ENCODE data around the gene HRG.

Gene HRG

GRCh38 chr3:186665625-186666188, at the start of gene HRG:
HRG (plus strand) TSS chr3:186666014; CDS start chr3:186666032, 18 bp downstream.
- TF ChIP-seq Cebpa-rat (IDR thresholded peaks at IDR 0.05), result no peak
- H3K9me3 ChIP-seq (replicated peaks in 1 of 11), result no peaks in the 10 kb centered on the region
- H3K27me3 ChIP-seq, result no peaks in the 10 kb centered on the region
- no peaks in the 10 kb centered on the region for H3K36me3 ChIP-seq
- no peak within 1 kb of the TSS for H3K4me2 ChIP-seq
- no peaks in the 10 kb centered on the region for H3K4me1 ChIP-seq
- H3K9ac ChIP-seq, result no peak within 1 kb of the TSS
- no peaks in the 10 kb centered on the region for H4K20me1 ChIP-seq
- no peak within 1 kb of the TSS for H3K27ac ChIP-seq
- H3K4me3 ChIP-seq, result no peak within 1 kb of the TSS

GRCh38 chr3:186616299-186616617, 49.6 kb upstream of the HRG start:
- no peak overlapping the region for H3K4me2 ChIP-seq

GRCh38 chr3:186617036-186617946, 48.5 kb upstream of the HRG start:
- Histone ChIP-seq H3K36me3 (no peaks in the 10 kb centered on the region), H3K9me3 (replicated peaks in 1 of 11) (no peaks in the 10 kb centered on the region), H3K4me2 (peak overlapping the region in 9 of 11 experiments; percentile 19 to 73 (median 40); a peak in 16 of 22 replicates), H3K4me3 (no peak overlapping the region), H4K20me1 (no peaks in the 10 kb centered on the region), H3K27me3 (peaks cover 0 to 7% (median 0%) of the 10 kb centered on the region in 11 experiments; a peak in 3 of 22 replicates), H3K4me1 (peaks cover 5 to 19% (median 13%) of the 10 kb centered on the region in 10 experiments; a peak in 18 of 20 replicates), H3K9ac (peak overlapping the region in 1 of 11 experiments; percentile 27; a peak in 2 of 22 replicates), H3K27ac (no peak overlapping the region)
- TF ChIP-seq Cebpa-rat (IDR thresholded peaks at IDR 0.05), result no peak

More at GRCh38 chr3:186616299-186616617, 49.6 kb upstream of the HRG start:
- no peak for TF ChIP-seq Cebpa-rat (IDR thresholded peaks at IDR 0.05)
- H3K27ac ChIP-seq, result no peak overlapping the region
- H3K4me1 ChIP-seq, result peaks cover 5 to 19% (median 13%) of the 10 kb centered on the region in 10 experiments; a peak in 18 of 20 replicates
- no peak overlapping the region for H3K9ac ChIP-seq
- no peaks in the 10 kb centered on the region for H3K36me3 ChIP-seq
- H4K20me1 ChIP-seq, result no peaks in the 10 kb centered on the region
- no peak overlapping the region for H3K4me3 ChIP-seq
- H3K27me3 ChIP-seq, result peaks cover 0 to 7% (median 0%) of the 10 kb centered on the region in 11 experiments; a peak in 3 of 22 replicates
- H3K9me3 ChIP-seq (replicated peaks in 1 of 11), result no peaks in the 10 kb centered on the region

GRCh38 chr3:186618318-186618938, 47.4 kb upstream of the HRG start:
- no peak for TF ChIP-seq Cebpa-rat (IDR thresholded peaks at IDR 0.05)
- H3K27ac ChIP-seq, result no peak overlapping the region
- H3K4me3 ChIP-seq, result no peak overlapping the region
- H3K4me2 ChIP-seq, result no peak overlapping the region
- H3K9me3 ChIP-seq (replicated peaks in 1 of 11), result no peaks in the 10 kb centered on the region
- H4K20me1 ChIP-seq, result no peaks in the 10 kb centered on the region
- H3K27me3 ChIP-seq, result peaks cover 0 to 7% (median 0%) of the 10 kb centered on the region in 11 experiments; a peak in 3 of 22 replicates
- H3K36me3 ChIP-seq, result no peaks in the 10 kb centered on the region
- no peak overlapping the region for H3K9ac ChIP-seq
- H3K4me1 ChIP-seq, result peaks cover 5 to 19% (median 13%) of the 10 kb centered on the region in 10 experiments; a peak in 18 of 20 replicates

GRCh38 chr3:186619787-186620212, 46.0 kb upstream of the HRG start:
- no peak overlapping the region for H3K4me3 ChIP-seq
- H3K4me1 ChIP-seq, result peaks cover 0 to 9% (median 5%) of the 10 kb centered on the region in 10 experiments; a peak in 11 of 20 replicates
- no peaks in the 10 kb centered on the region for H4K20me1 ChIP-seq
- no peak for TF ChIP-seq Cebpa-rat (IDR thresholded peaks at IDR 0.05)
- no peak overlapping the region for H3K4me2 ChIP-seq
- H3K9ac ChIP-seq, result no peak overlapping the region
- H3K9me3 ChIP-seq (replicated peaks in 1 of 11), result no peaks in the 10 kb centered on the region
- H3K27ac ChIP-seq, result no peak overlapping the region
- H3K36me3 ChIP-seq, result no peaks in the 10 kb centered on the region
- H3K27me3 ChIP-seq, result no peaks in the 10 kb centered on the region

- H3K4me2 ChIP-seq, result no peak overlapping the region
- H3K9ac ChIP-seq, result no peak overlapping the region
- TF ChIP-seq Cebpa-rat (IDR thresholded peaks at IDR 0.05), result no peak
- peaks cover 0 to 9% (median 5%) of the 10 kb centered on the region in 10 experiments; a peak in 9 of 20 replicates for H3K4me1 ChIP-seq
- H3K9me3 ChIP-seq (replicated peaks in 1 of 11), result no peaks in the 10 kb centered on the region
- H3K27ac ChIP-seq, result no peak overlapping the region
- no peaks in the 10 kb centered on the region for H3K36me3 ChIP-seq
- H3K4me3 ChIP-seq, result no peak overlapping the region
- H3K27me3 ChIP-seq, result no peaks in the 10 kb centered on the region
- no peaks in the 10 kb centered on the region for H4K20me1 ChIP-seq
Measured at GRCh38 chr3:186620213-186621092, 45.4 kb upstream of the HRG start.

GRCh38 chr3:186621894-186622650, 43.7 kb upstream of the HRG start:
- TF ChIP-seq Cebpa-rat (IDR thresholded peaks at IDR 0.05), result no peak
- H3K4me1 ChIP-seq, result peaks cover 0 to 3% (median 0%) of the 10 kb centered on the region in 10 experiments; a peak in 4 of 20 replicates
- no peak overlapping the region for H3K4me3 ChIP-seq
- H3K4me2 ChIP-seq, result no peak overlapping the region
- no peaks in the 10 kb centered on the region for H3K36me3 ChIP-seq
- no peak overlapping the region for H3K27ac ChIP-seq
- H4K20me1 ChIP-seq, result no peaks in the 10 kb centered on the region
- no peak overlapping the region for H3K9ac ChIP-seq
- H3K27me3 ChIP-seq, result no peaks in the 10 kb centered on the region
- H3K9me3 ChIP-seq (replicated peaks in 1 of 11), result no peaks in the 10 kb centered on the region

- no peaks in the 10 kb centered on the region for H4K20me1 ChIP-seq
- H3K36me3 ChIP-seq, result no peaks in the 10 kb centered on the region
- no peaks in the 10 kb centered on the region for H3K4me1 ChIP-seq
- no peaks in the 10 kb centered on the region for H3K9me3 ChIP-seq (replicated peaks in 1 of 11)
- no peak overlapping the region for H3K27ac ChIP-seq
- no peak for TF ChIP-seq Cebpa-rat (IDR thresholded peaks at IDR 0.05)
- H3K4me2 ChIP-seq, result no peak overlapping the region
- H3K9ac ChIP-seq, result no peak overlapping the region
- H3K4me3 ChIP-seq, result no peak overlapping the region
- no peaks in the 10 kb centered on the region for H3K27me3 ChIP-seq
Measured at GRCh38 chr3:186622651-186623310, 43.0 kb upstream of the HRG start.
